Activated T-cell treated with anti-CD3 and anti-CD28 coated beads, Interleukin-2, amount 50 U/mL, for 4 hours (primary cell): ENCODE data around the gene ITGB4. TPM values are rescaled to one million over a fixed set of nuclear protein-coding genes. Genes with fewer than 3 reads are reported as not detected.
"Not testable (repeated sequence)": the region's sequence is repeated elsewhere in the genome, so short reads cannot be mapped to it uniquely, and the experiment has no call there.

ENCODE experiments used
- ATAC-seq, 2 donors: fragments of 200-7000 bp; cut with Tn5 transposase; one replicate each; pipeline ENCODE4 v1.10.0; 2021
- DNase-seq: peaks from one replicate; pipeline ENCODE4 v3.0.0-alpha.2; 2020
- H3K27me3 Mint-ChIP-seq: one replicate; pipeline ENCODE4 v1.8.0; 2021; ENCODE audit warnings: low read depth, mixed read lengths
- H3K36me3 Mint-ChIP-seq: one replicate; pipeline ENCODE4 v1.8.0; 2022; ENCODE audit warnings: mixed read lengths; ENCODE audit not compliant: insufficient read depth
- H3K4me1 Mint-ChIP-seq: one replicate; pipeline ENCODE4 v1.8.0; 2021; ENCODE audit warnings: low read depth, mixed read lengths
- H3K4me3 Mint-ChIP-seq: one replicate; pipeline ENCODE4 v1.8.0; 2021; ENCODE audit warnings: mild to moderate bottlenecking, moderate library complexity, mixed read lengths
- H3K9me3 Mint-ChIP-seq: one replicate; pipeline ENCODE4 v1.8.0; 2021; ENCODE audit warnings: mixed read lengths
- total RNA-seq, 3 donors: library from RNA; stranded (reverse); gene quantifications; one replicate each; pipeline ENCODE4 v1.2.1, GENCODE V29; 2021

The ITGB4 gene
- total RNA-seq, 3 donors from 2014 or later = 0.63 to 2.3 (median 1.6) TPM

DNA sequence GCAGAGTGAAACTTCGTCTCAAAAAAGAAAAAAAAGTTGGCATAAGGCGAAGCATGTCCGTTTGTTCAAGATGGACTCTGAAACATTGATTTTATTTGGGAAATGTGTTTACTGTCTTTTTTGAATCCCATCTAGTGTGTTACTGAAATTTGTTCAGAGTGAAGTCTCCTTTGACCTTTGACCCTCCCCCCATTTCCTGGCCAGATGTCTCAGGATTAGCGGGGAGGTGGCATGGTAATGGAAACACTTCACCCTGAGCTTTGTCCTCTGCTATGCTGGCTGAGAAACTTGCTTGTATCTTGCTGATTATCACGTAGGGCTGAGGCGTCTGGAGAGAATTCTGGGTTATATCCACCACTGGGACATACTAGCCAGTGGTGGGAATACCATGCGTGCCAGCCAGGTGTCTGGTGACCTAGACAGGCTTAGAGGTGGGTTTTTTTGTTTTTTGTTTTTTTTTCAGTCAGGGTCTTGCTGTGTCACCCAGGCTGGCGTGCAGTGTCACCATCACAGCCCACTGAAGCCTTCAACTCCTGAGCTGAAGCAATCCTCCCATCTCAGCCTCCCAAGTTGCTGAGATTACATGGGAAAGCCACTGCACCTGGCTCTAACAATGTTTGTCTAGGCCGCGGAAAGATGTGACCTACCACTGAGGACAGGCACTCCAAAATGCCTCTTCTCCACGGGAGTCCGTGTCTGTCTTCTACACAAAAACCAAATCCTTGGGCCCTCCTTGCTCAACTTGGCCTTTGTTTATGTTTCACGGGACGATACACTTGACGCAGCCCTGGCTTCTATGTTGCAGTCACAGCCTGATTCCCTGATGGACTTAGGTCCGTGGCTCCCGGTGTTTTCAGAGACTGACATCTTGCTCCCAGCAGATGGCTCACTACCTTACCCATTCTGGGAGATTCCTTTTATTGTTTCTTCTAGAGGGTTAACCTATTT lies 50.3 kb downstream of the ITGB4 start:
- H3K36me3 Mint-ChIP-seq = peaks cover 11% of the 10 kb centered on the region
- no peaks in the 10 kb centered on the region for H3K27me3 Mint-ChIP-seq
- ATAC-seq = no peak
- peaks cover 13% of the 10 kb centered on the region for H3K4me1 Mint-ChIP-seq
- no peak for DNase-seq
- H3K4me3 Mint-ChIP-seq = no peak overlapping the region
- no peaks in the 10 kb centered on the region for H3K9me3 Mint-ChIP-seq

DNA sequence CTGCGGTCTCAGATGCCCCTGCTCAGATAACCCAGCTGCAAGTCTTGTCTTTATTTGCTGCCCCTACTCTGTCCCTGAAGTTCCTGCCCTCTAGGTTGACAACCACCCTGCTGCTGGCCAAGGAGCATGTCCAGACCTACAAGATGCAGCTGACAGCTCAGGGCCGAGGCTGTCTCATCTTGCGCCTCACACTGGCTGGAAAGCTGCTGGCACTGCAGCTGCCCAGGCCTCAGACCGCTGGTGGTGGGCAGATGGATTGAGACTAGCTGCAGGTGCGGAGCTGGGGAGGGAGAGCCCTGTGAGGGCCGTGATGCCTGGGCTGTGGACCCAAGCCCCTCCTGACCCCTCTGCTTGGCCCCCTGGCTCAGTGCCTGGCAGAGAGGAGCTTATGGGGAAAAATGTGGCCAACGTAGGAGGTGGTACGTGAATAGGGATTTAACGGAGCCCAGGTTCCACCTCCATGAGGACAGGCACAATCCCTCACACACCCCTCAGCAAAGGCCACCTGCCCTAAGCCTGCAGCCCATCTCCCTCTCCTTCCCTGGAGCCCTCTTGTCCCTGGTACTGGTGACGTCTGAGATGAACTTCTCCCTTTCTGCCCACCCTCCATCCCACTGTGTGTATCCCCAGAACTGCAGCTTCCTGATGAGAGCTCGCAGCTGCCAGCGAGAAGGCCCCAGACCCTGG lies 52.0 kb downstream of the ITGB4 start:
- DNase-seq = no peak
- Mint-ChIP-seq H3K36me3 (peaks cover 27% of the 10 kb centered on the region), H3K27me3 (no peaks in the 10 kb centered on the region), H3K4me1 (peaks cover 20% of the 10 kb centered on the region), H3K4me3 (no peak overlapping the region), H3K9me3 (no peaks in the 10 kb centered on the region)
- ATAC-seq = no peak

DNA sequence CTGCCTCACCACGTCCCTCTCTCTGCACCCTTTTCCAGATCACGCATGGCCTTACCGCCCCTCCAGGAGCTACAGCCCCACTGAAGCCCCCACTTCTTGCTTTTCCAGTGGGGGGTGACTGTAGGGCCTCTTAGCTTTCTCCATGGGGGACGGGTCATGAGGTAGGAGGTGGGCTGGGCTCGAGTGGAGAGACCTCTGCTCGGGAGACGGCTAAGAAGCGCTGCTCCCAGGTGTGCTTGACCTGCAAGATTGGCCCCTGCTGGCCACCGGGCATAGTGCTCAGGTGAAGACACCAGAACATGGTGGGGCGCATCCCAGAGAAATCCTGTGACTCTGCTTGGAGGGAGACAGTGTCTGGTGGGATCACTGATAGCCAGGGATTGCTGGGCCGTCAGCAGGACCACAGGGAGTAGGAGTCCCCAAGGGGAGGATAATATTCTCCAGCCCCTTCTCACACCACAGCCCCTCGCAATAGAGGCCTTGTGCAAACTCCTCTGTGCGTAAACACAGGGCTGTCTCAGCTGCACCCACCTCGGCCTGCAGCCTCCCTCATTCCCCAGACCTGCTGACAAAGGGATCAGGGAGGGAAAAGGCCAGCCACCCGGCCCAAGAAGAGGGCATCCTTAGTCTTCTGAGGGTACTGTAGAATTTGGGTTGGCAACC lies 52.7 kb downstream of the ITGB4 start:
- Mint-ChIP-seq H3K9me3 (no peaks in the 10 kb centered on the region), H3K27me3 (no peaks in the 10 kb centered on the region), H3K36me3 (peaks cover 34% of the 10 kb centered on the region), H3K4me3 (no peak overlapping the region), H3K4me1 (peaks cover 20% of the 10 kb centered on the region)
- DNase-seq (no peak), ATAC-seq (no peak)

DNA sequence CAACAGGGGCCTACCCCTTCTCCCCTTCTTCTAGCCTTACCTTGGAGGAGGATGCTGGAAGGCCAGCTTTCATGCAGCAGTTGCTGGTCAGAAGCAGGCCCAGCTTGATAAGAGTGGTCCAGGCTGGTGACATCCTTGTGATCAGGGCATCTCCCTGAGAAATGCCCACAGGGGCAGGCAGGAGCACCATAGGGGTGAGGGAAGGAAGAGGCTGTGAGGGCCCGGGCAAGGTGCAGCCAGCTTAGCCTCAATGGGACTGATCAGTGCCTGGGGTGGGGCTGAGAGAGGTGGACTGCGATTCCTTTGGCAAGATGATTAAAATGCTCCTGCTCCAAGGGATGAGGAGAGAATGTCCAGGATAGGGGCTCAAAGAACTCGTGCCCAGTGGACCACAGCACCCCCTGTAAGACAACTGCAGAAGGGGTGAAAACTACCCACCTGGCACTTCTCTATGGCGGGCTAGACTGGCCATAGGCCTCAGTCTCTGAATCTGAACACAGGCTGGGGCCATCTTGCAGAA lies 53.3 kb downstream of the ITGB4 start:
- Mint-ChIP-seq H3K4me3 (no peak overlapping the region), H3K9me3 (no peaks in the 10 kb centered on the region), H3K4me1 (peaks cover 20% of the 10 kb centered on the region), H3K36me3 (peaks cover 34% of the 10 kb centered on the region), H3K27me3 (no peaks in the 10 kb centered on the region)
- no peak for DNase-seq
- no peak for ATAC-seq

DNA sequence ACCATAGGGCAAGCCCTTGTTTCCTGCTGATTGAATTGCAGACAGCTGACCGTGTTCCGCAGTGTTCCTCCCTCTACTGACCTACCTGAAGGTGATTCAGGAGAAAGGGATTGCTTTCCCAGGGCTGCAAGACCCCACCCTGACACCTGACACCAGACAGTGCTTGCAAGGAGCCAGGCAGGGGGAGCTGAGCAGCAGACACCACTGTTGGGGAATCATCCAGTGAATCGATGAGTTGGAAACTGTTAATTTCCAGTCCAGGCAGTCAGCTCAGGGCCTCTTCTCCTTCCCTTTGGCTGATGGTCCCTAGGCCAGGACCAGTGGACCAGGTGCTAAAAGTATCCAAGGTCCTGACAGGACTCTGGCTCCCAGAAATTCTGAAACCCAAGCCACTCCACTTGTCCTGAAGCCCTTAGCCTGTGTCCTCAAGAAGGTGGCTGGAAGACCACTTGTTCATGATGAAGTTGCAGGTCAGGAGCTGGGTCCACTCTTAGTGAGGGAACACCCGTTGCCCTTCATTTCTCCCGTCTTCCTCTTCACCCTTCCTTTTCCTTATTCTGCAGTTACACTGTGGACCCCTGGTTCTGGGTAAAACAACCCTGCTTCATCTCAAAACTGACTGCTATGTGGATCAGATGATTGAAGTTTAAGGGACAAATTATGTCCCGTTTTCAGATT lies 53.9 kb downstream of the ITGB4 start:
- Mint-ChIP-seq H3K4me3 (peak overlapping the region; percentile 96), H3K9me3 (no peaks in the 10 kb centered on the region), H3K36me3 (peaks cover 34% of the 10 kb centered on the region), H3K4me1 (peaks cover 23% of the 10 kb centered on the region), H3K27me3 (no peaks in the 10 kb centered on the region)
- DNase-seq = no peak
- no peak for ATAC-seq

DNA sequence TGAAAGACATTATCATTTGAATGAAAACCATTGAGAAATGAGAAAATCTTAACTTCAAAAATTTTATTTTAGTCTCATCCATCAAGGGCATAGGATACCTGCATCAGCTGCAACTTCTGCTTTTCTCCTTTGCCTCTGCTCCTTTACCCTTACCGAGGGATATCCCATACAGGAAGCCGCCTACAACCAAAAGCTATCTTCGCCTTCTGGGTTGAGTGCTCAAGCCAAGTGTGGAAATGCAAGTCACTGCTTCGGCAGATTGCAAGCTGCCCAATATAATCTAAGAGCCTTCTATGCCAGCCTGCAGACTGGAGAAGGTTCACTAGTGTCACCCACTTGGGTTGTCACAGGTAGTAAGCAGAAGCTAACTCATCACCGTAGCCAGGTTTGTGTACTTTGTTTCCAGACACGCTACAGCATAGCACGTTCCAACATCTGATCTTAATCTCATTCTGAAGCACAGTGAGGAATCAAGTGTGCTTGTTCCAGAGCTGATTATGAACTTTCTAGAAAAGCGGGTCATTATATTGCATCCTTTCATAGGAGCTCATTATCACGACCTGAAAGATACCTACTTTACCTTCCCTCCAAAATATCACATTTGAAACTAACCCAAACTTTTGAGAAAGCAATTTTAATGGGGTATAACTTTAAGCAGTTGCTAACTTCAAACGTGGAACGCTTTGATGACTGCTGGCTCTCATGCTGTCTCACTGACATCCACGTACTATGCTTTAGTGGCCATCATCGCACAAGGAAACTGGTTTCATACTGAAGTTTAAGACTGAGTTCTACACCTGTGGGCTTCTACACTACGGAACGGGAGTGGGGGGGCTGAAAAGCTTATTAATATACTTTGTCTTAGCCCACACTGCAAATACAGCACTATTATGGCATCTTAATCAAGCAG lies 55.4 kb downstream of the ITGB4 start:
- Mint-ChIP-seq H3K4me1 (peaks cover 26% of the 10 kb centered on the region), H3K4me3 (peak overlapping the region; percentile 96), H3K9me3 (no peaks in the 10 kb centered on the region), H3K36me3 (peaks cover 34% of the 10 kb centered on the region), H3K27me3 (no peaks in the 10 kb centered on the region)
- no peak for DNase-seq
- no peak for ATAC-seq

DNA sequence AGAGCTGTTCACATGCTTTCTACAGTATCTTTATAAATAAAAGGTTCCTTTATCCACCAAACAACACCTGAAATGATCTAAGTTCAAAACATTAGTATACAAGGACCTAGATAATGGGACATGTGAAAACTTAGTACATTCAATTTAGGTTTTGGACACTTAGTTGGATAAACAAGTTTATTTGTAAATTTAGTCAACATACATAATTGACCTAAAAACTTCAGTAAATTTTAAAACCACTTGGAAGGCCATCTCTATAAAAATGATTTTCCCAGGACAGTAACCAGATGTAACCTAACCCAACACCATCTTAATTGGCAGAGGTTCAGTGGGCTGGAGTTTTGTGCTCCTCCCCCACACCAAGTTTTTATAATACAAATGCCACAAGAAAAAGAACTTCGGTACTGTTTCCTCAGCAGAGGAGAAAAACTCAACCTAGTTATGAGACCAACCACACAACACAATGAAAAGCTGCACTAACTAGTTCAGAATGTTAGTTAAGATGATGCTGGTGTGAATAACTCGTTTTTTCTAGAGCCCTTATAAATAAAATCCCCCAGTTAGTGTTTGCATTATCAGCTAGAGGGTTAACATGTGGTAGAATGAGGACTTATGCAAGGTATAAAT lies 56.1 kb downstream of the ITGB4 start:
- Mint-ChIP-seq H3K4me1 (peaks cover 26% of the 10 kb centered on the region), H3K4me3 (peak overlapping the region; percentile 96), H3K9me3 (no peaks in the 10 kb centered on the region), H3K27me3 (no peaks in the 10 kb centered on the region), H3K36me3 (peaks cover 34% of the 10 kb centered on the region)
- no peak for ATAC-seq
- DNase-seq = no peak

DNA sequence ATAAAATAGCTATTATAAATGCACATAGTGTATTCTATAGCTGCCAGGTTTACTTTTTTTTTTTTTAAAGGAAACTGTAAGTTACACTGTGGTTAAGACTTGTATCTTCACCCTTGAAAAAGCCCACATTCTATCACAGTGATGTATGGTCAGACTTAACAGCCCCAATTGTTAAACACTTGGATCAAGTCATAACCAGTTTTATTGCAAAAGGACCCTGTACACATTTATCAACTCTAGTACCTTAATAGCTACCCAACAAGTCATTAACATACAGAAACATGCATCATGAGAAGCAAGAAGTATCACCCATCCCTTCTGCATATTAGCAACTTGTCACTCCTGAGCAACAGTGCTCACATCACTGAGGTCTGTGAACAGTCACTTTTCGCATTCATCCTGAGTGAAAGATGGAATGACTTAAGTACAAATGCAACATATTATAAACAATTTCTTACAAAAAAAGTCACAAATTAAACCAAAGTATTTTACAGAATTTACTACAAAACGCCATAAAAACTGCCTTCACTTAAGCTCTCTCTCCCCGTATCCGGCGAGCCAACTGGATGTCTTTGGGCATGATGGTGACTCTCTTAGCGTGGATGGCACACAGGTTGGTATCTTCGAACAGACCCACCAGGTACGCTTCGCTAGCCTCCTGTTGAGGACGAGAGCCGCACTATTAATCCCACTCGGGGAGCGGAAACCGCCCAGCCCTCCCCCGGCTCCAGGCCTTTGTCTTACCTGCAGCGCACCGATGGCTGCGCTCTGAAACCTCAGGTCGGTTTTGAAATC lies 57.0 kb downstream of the ITGB4 start:
- H3K4me3 Mint-ChIP-seq = peak overlapping the region; percentile 96
- H3K36me3 Mint-ChIP-seq = peaks cover 34% of the 10 kb centered on the region
- H3K4me1 Mint-ChIP-seq = peaks cover 31% of the 10 kb centered on the region
- H3K9me3 Mint-ChIP-seq, ATAC-seq, H3K27me3 Mint-ChIP-seq, DNase-seq: not testable (repeated sequence)

DNA sequence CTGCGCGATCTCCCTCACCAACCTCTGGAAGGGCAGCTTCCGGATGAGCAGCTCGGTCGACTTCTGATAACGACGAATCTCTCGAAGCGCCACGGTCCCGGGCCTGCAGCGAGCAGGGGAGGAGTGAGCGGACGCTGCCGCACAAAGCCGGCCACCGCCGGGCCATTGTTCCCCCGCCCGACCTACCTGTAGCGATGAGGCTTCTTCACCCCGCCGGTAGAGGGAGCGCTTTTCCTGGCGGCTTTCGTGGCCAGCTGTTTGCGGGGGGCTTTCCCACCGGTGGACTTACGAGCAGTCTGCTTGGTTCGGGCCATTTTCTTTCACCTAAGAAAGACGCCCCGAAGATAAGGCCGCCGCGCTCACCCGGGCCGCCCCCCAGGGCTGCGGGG lies 57.6 kb downstream of the ITGB4 start:
- H3K9me3 Mint-ChIP-seq = no peaks in the 10 kb centered on the region
- DNase-seq (no peak), ATAC-seq (peak in 1 of 2 donors; percentile 0)
- peak overlapping the region; percentile 96 for H3K4me3 Mint-ChIP-seq
- no peaks in the 10 kb centered on the region for H3K27me3 Mint-ChIP-seq
- H3K36me3 Mint-ChIP-seq = peaks cover 34% of the 10 kb centered on the region
- H3K4me1 Mint-ChIP-seq = peaks cover 37% of the 10 kb centered on the region

DNA sequence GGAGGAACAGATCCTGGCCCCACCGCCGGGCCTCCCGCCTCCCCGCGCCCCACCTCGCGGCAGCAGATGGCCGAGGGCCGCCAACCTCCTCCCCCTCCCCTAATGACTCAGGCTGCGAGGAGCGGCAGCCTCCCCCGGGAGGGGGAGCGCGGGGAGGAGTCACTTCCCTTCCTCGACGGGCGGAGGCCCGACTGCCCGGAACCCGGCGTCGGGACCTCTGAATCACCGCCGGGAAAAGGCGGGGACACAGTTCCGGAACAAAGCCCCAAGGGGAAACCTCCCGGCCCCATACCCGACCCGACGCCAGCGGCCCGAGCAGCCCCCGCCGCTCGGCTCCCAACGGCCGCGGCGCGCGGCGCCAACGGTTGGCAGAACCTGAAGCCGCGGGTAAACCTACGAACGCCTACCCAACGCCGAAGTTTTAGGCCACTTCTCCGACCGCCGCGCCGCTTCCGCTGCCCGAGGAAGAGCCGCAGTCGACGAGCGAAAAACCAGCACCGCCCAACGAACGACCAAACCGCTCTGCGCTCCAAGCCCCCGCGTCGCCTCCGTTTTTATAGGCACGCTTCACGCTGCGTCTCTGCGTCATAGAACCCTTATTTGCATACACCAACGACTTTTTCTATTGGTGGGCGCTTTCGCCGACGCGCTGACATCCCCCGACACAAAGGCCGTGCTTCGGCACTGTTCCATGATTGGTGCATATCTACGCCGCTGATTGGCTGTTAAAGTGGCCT lies 58.2 kb downstream of the ITGB4 start:
- ATAC-seq = peak; percentile 69 to 70
- Mint-ChIP-seq H3K4me3 (peak overlapping the region; percentile 96), H3K36me3 (peaks cover 33% of the 10 kb centered on the region), H3K27me3 (no peaks in the 10 kb centered on the region), H3K4me1 (peaks cover 40% of the 10 kb centered on the region), H3K9me3 (no peaks in the 10 kb centered on the region)
- peak; percentile 93 for DNase-seq

DNA sequence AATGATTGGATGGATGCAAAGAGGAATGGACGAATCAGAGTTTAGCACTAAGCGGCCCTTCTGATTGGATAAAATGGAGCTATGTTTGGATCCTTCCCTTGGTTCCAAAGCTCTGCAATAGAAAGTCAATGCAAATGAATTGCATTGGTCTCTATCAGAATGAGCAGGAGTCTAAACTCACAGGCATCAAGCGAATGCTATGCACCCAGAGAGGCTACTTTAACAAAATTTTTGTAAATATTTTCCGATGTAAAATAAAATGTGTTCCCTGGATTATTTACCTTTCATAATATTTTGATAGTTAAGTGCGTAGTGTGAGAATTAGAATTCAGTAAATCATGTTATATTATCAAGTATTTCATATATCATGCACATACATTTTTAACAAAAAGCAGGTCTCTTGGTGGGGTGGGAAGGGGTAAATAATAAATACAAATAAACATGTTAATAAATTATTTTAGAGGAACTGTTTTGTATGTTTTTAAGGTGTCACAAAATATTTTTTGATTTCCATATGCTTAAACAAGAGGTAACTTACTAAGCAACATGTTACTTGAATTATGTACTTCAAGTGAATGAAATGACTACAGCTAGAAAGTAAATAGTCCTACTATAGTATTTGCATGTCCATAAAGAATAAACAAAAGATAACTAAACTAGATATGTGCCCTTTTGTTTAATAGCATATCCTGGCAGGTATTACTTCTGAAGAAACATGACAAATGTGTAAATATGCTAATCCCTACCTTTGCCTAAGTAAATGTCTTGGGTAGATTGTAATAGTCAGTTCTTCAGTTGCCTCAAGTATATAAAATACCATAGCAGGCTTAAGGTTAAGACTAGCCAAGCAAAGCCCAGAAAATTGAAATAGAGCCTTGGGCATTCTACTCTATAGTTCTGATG lies 59.0 kb downstream of the ITGB4 start:
- Mint-ChIP-seq H3K27me3 (no peaks in the 10 kb centered on the region), H3K4me1 (peaks cover 44% of the 10 kb centered on the region), H3K9me3 (no peaks in the 10 kb centered on the region), H3K36me3 (peaks cover 30% of the 10 kb centered on the region), H3K4me3 (peak overlapping the region; percentile 96)
- DNase-seq (no peak), ATAC-seq (no peak)
